ENCODE data around the gene GOLGA8T.
"Not testable (repeated sequence)": the region's sequence is repeated elsewhere in the genome, so short reads cannot be mapped to it uniquely, and the experiment has no call there.

GOLGA8T gene

DNA sequence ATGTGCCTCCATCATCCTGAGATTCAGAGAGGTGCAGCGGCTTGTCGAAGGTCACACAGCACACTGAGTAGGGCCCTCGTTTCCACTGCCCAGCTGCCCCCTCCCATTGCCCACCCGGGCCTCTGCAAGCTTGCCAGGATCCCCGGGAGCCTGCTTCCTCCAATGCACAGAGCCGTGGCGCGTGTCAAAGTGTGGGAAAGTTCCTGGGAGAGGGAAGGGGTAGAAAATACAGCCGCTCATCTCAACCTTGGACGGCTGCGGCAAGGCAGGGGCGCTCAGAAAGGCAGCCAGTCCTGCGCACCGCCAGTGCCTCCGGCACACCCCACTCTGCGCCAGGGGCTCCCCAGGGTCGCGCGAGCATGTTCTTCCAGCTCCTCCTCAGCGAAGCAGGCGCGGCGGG lies 56.3 kb downstream of the GOLGA8T start:
- not testable (repeated sequence) for DNase-seq (ENCODE audit: low spot score)

DNA sequence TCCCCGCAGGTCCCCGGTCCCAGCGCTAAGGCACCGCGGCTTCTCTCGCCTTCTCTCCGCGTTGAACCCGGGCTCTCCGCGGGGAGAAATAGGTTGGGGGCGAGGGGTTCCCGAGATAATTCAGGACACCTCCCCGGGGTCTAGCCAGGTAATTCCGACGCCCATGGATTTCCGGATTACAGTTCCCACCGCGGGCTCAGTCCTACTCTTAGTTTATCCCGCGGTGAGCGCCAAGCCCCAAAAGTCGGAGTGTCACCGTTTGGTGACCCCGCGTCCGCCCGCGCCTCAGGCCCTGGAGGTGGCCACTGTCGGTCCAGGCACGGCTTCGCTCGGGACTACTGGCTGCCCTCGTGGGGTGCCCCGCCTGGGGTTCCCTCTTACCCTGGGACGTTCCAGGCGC lies 56.8 kb downstream of the GOLGA8T start:
- DNase-seq (ENCODE audit: low spot score): not testable (repeated sequence)

DNA sequence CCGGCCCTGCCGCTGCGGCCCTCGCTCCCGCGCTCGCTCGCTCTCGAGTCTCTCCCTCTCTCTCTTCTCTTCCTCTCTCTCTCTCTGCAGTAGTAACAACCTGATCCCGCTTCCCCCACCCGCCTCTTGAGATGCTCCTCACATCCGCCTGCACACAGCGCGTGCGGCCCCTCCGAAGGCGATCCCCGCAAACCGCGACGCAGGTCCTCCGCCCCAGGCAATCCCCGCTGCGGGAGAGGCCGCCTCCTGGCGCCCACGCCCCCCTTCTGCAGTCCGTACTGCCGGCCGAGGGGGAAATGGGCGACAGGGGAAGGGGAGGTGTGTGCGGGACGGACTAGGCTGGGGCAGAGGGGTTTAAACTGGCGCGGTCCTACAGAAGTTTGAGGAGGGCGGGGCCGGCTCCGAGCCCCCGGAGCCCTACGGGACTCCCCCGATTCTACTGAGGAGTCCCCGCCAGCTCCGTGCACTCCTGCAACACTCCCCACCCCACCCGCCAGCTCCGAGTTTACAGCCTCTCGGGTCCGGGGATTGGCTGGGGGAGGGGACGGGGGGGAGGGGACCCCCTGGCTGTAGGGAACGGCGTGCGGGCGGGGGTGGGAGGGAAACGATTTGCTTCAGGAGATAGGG lies 57.4 kb downstream of the GOLGA8T start:
- DNase-seq (ENCODE audit: low spot score): not testable (repeated sequence)

DNA sequence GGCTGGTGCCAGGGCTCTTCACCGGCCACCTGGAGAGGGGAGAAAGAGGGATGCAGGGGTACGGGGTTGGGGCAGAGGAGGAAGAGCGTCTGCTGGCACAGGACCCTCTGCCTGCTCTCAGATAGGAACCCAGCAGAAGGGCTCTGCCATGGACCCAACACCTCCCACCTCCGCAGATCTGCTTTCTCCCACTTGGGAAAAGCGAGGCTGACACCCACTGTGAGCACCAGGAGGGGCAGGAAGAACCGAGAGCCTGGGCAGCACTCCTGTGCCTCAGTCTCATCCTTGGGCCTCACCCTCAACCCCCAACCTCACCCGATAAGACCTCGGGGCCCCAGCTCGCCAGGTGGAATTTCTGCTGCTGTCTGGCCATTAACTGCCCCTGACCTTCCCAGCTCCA lies 58.0 kb downstream of the GOLGA8T start:
- not testable (repeated sequence) for DNase-seq (ENCODE audit: low spot score)
